Omental fat pad (tissue), 4 donors: ENCODE measurements around the gene TTLL11. TPM values are rescaled to one million over a fixed set of nuclear protein-coding genes. Genes with fewer than 3 reads are reported as not detected.

Experiments
- ATAC-seq: fragments of 150-250 bp; one replicate; pipeline ENCODE4 v1.9.1; 2016; ENCODE audit warnings: mild to moderate bottlenecking, moderate library complexity; ENCODE audit not compliant: low FRiP score
- DNase-seq: peaks from one replicate; pipeline ENCODE4 v3.0.0-alpha.2; 2019; ENCODE audit warnings: low spot score
- total RNA-seq, 4 donors: library from RNA; depleted of rRNA; stranded (reverse); fragments of >200 nt; gene quantifications; one replicate each; pipeline ENCODE4 v1.1.0, GENCODE V29; 2016
- TF ChIP-seq, protein P1 (sequence below), 3 donors: fragments of 450-650 bp; IDR thresholded peaks; one replicate each; pipeline ENCODE4 v1.5.1; 2016 to 2017; ENCODE audit warnings: antibody characterized with exemption in 3 of 3, mild to moderate bottlenecking in 3 of 3, moderate library complexity in 2 of 3

Gene TTLL11
- total RNA-seq, 4 donors from 2014 or later = 7.0 to 16.0 (median 10.2) TPM

DNA sequence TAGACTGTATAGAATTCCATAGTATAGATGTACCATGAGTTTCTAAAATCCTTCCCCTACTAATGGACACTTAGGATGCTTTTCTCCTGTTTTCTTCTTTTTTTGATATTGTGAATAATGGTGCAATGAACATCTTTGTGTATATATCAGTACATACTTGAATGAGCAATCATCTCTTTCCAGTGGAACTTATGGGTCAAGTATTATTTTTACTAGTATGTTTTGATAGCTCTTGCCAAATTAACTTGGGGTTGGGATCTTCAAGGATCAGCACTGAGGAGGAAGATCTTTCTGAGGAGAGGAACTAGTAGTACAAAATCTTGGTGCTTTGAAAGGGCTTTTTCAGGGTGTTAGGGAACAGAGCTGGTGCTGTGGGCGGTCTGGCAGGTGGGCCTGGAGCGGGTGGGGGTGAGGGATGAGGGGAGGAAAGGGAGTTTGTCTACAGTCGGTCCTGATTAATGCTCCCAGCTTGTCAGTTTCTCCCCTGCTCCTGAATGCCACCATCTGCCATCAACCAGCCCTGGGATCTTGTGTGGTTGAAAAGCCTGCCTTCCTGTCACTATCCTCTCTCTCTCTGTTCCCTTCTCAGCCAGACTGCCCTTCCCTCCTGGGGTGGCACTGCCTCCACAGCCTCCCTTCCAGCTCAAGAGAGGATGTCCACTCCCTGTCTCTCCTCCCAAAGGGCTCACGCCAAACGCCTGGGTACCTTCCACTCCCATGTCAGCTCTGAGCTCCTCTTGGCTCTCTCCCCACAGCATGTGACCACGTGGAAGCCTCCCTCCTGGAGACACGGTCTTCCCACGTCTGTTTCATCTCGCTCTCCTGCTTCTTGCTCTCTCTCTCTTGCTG, 255.8 kb downstream of the TTLL11 start:
- ATAC-seq (peak; percentile 68), DNase-seq (no peak)
- TF ChIP-seq, protein P1, sequence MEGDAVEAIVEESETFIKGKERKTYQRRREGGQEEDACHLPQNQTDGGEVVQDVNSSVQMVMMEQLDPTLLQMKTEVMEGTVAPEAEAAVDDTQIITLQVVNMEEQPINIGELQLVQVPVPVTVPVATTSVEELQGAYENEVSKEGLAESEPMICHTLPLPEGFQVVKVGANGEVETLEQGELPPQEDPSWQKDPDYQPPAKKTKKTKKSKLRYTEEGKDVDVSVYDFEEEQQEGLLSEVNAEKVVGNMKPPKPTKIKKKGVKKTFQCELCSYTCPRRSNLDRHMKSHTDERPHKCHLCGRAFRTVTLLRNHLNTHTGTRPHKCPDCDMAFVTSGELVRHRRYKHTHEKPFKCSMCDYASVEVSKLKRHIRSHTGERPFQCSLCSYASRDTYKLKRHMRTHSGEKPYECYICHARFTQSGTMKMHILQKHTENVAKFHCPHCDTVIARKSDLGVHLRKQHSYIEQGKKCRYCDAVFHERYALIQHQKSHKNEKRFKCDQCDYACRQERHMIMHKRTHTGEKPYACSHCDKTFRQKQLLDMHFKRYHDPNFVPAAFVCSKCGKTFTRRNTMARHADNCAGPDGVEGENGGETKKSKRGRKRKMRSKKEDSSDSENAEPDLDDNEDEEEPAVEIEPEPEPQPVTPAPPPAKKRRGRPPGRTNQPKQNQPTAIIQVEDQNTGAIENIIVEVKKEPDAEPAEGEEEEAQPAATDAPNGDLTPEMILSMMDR (IDR thresholded peaks at IDR 0.05) = no peak

DNA sequence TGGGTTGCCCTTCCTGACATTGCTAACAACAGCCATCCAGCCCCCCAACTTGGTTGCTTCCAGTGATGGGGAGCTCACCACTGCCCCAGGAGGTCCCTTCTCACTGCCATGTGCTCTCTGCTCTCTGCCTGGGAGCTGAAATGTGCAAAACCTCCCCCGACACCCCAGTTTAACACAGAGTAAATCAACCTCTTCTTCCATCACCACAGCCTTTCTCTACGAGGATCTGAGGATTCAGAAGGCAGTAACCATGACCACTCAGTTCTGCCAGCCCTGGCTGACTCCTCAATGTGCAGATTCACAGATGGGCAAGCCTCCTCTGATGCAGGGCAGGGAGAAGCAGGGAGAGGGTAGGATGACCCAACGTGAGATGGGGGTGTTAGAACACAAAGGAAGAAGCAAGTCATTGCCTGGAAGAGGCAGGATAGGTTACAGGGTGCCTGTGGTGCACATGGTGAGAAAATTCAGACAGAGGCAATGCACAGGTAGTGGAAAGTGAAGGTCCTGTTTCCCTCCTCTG, 256.7 kb downstream of the TTLL11 start:
- ATAC-seq (no peak), DNase-seq (no peak)
- TF ChIP-seq, protein P1 (IDR thresholded peaks at IDR 0.05) = no peak

DNA sequence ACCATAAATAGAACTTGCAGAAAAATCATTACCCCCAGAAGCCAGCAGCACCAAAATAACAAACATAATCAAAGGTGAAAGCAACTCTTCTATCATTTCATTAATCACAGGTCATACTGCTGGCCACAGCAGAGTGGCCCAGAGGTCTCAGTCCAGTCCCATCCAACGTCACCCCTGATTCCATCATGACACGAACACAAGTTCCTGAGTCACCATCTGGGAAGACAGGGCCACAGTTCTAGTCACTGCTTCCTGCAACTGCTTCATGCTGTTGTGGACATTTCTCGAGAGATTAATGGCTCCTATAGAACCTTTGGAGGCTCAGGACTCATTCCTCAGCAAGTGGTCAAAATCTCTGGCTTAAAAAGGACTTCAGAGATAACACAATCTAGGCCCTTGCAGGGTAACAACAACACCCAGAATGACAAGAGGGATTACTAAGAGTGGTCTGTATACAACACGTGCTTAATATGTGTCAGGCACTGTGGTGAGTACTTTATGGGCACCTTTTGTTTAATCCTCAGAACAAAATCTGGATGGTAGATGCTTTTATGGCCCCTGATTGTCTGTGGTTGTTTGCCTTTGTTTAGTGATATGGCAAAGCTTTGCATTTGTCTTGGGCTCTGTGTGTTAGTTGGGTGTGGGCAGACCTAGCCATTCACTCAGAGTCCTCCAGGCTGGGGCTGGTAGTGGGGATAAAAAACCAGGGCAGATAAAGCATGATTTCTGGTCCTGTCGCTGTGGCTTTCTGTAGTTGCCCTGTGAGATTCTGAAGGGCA, 257.3 kb downstream of the TTLL11 start:
- DNase-seq = no peak
- TF ChIP-seq, protein P1 (IDR thresholded peaks at IDR 0.05) = no peak
- no peak for ATAC-seq

DNA sequence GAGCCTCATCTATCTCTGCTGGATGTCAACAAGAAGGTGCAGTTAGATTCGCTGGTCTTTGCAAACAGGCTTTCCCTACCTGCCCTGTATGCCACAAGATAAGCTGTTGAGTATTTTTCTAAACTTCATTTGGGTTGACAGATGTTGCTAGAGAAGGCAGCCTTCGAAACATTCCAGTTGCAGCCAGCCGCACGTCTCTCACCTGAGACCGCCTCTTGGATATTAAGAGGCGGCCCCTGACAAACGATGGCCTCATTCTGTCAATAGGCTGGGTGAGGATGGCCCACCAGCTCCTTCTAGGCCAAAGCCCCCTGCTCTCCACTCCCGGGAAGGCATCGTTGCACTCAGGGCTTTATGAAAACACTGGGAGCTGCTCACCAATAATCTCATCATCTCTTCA, 260.0 kb downstream of the TTLL11 start:
- DNase-seq = no peak
- ATAC-seq = no peak
- TF ChIP-seq, protein P1 (IDR thresholded peaks at IDR 0.05) = no peak

DNA sequence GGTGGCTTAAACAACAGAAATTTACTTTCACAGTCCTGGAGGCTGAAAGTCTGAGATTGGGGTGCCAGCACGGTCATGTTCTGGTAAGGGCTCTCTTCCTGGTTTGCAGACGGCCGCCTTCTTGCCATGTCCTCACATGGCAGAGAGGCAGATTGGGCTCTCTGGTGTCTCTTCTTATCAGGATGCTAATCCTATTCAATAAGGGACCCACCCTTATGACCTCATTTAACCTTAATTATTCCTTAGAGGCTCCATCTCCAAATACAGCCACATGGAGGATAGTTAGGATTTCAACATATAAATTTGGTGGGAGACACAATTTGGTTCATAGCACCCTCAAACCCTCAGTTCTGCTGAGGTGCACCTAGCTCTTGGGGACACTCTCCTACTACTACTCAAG, 261.2 kb downstream of the TTLL11 start:
- DNase-seq (no peak), ATAC-seq (no peak)
- TF ChIP-seq, protein P1 (IDR thresholded peaks at IDR 0.05) = no peak

DNA sequence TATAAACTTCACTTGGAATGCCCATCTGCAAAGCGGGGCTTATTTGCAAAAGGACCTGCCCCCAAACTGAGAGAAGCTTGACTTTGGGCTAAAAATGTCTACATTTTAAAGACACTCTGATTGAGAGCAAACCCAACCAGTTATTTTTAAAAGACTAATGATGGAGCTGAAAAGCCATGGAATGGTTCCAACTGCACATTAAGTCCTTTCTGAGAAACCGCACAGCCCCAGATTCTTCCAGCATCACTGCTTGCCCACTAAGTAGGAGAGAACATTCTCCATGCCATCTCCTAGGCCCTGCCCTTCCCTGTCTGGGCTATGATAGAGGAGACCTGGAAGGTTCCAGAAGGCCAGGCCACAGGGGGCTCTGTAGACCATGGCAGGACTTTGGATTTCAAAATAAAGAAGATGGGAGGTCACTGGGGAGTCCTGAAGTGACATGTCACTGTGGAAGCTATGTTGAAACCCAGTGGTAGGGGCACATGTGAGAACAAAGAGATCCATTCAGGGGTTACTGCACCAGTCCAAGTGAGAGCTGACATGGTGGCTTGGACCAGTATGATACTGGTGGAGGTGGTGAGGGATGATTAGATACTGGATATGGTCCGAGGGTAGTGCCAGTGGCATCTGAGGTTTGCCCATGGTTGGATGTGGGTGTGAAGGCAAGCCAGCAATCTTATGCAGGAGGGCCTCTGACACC, 262.5 kb downstream of the TTLL11 start:
- ATAC-seq = no peak
- no peak for DNase-seq
- TF ChIP-seq, protein P1 (IDR thresholded peaks at IDR 0.05) = no peak
